Glutamatergic neuron (in vitro differentiated cells): Measurements from ENCODE around the gene ITGA1. TPM values are rescaled to one million over a fixed set of nuclear protein-coding genes. Genes with fewer than 3 reads are reported as not detected.

ENCODE experiments used
- DNase-seq: peaks from one replicate; pipeline ENCODE4 v3.0.0; 2022
- H3K27ac Mint-ChIP-seq: one replicate; pipeline ENCODE4 v1.8.0; 2020; ENCODE audit warnings: mild to moderate bottlenecking, mixed read lengths, inconsistent platforms; ENCODE audit not compliant: unreplicated experiment
- H3K27me3 Mint-ChIP-seq: one replicate; pipeline ENCODE4 v1.8.0; 2020; ENCODE audit warnings: mild to moderate bottlenecking, moderate library complexity, mixed read lengths, inconsistent platforms; ENCODE audit not compliant: unreplicated experiment
- H3K36me3 Mint-ChIP-seq: one replicate; pipeline ENCODE4 v1.8.0; 2020; ENCODE audit warnings: mild to moderate bottlenecking, mixed read lengths, inconsistent platforms; ENCODE audit not compliant: unreplicated experiment
- H3K4me1 Mint-ChIP-seq: one replicate; pipeline ENCODE4 v1.8.0; 2020; ENCODE audit warnings: mild to moderate bottlenecking, low read depth, mixed read lengths, inconsistent platforms; ENCODE audit not compliant: unreplicated experiment
- H3K4me3 Mint-ChIP-seq: one replicate; pipeline ENCODE4 v1.8.0; 2020; ENCODE audit warnings: mild to moderate bottlenecking, mixed read lengths, inconsistent platforms; ENCODE audit not compliant: unreplicated experiment
- H3K9me3 Mint-ChIP-seq: one replicate; pipeline ENCODE4 v1.8.0; 2020; ENCODE audit warnings: mild to moderate bottlenecking, moderate library complexity, mixed read lengths, inconsistent platforms; ENCODE audit not compliant: unreplicated experiment
- CTCF ChIP-seq: fragments of 200-600 bp; sonication (generic); IDR thresholded peaks from one replicate; pipeline ENCODE4 v1.5.0; 2021; ENCODE audit not compliant: partially characterized antibody, unreplicated experiment
- total RNA-seq: library from RNA; stranded (reverse); fragmentation: NEBNext Ultra II Directional; extraction: Animal tissue kit (Norgen Biotek cat#: 25700); gene quantifications from one replicate; pipeline ENCODE4 v1.2.1, GENCODE V29; 2021; ENCODE audit not compliant: unreplicated experiment

The ITGA1 gene
- total RNA-seq, 1 donor from 2014 or later = 0.96 TPM

GRCh38 chr5:52770287-52770939 is 17.3 kb upstream of the ITGA1 start:
- no peaks in the 10 kb centered on the region for H3K27me3 Mint-ChIP-seq
- no peaks in the 10 kb centered on the region for H3K9me3 Mint-ChIP-seq

GRCh38 chr5:52771343-52772039 is 16.2 kb upstream of the ITGA1 start:
- DNase-seq = no peak
- Mint-ChIP-seq H3K36me3 (no peaks in the 10 kb centered on the region), H3K4me1 (no peaks in the 10 kb centered on the region), H3K9me3 (no peaks in the 10 kb centered on the region), H3K4me3 (no peak overlapping the region), H3K27me3 (no peaks in the 10 kb centered on the region), H3K27ac (no peak overlapping the region)
- TF ChIP-seq CTCF = no peak

More at GRCh38 chr5:52770287-52770939, 17.3 kb upstream of the ITGA1 start:
- no peak for DNase-seq
- Mint-ChIP-seq H3K27ac (no peak overlapping the region), H3K36me3 (no peaks in the 10 kb centered on the region), H3K4me1 (no peaks in the 10 kb centered on the region), H3K4me3 (no peak overlapping the region)
- no peak for TF ChIP-seq CTCF

GRCh38 chr5:52772668-52773067 is 15.0 kb upstream of the ITGA1 start:
- Mint-ChIP-seq H3K4me3 (no peak overlapping the region), H3K27me3 (no peaks in the 10 kb centered on the region), H3K36me3 (no peaks in the 10 kb centered on the region), H3K4me1 (no peaks in the 10 kb centered on the region), H3K27ac (no peak overlapping the region), H3K9me3 (no peaks in the 10 kb centered on the region)
- no peak for TF ChIP-seq CTCF
- DNase-seq = no peak

GRCh38 chr5:52773342-52773741 is 14.4 kb upstream of the ITGA1 start:
- no peak overlapping the region for H3K27ac Mint-ChIP-seq
- no peaks in the 10 kb centered on the region for H3K4me1 Mint-ChIP-seq
- no peak for TF ChIP-seq CTCF
- no peak for DNase-seq
- no peak overlapping the region for H3K4me3 Mint-ChIP-seq
- no peaks in the 10 kb centered on the region for H3K27me3 Mint-ChIP-seq
- no peaks in the 10 kb centered on the region for H3K36me3 Mint-ChIP-seq
- no peaks in the 10 kb centered on the region for H3K9me3 Mint-ChIP-seq

- Mint-ChIP-seq H3K9me3 (no peaks in the 10 kb centered on the region), H3K27ac (no peak overlapping the region), H3K27me3 (no peaks in the 10 kb centered on the region), H3K36me3 (no peaks in the 10 kb centered on the region), H3K4me3 (no peak overlapping the region), H3K4me1 (no peaks in the 10 kb centered on the region)
- TF ChIP-seq CTCF = no peak
- DNase-seq = no peak
Measured at GRCh38 chr5:52774005-52774410, 13.7 kb upstream of the ITGA1 start.
